MM.1S (cell line): ENCODE data around the gene MRPS22.

Experiments used
- CTCF ChIP-seq: fragments of 300-600 bp; sonication (generic); IDR thresholded peaks from 2 replicates; pipeline ENCODE4 v1.5.1; 2016; ENCODE audit warnings: antibody characterized with exemption, low read length, mixed read lengths
- EZH2 ChIP-seq: fragments of 300-600 bp; sonication (generic); optimal IDR thresholded peaks from 2 replicates; pipeline ENCODE3; 2017; ENCODE audit warnings: low read depth, mild to moderate bottlenecking, antibody characterized with exemption, low read length, mixed read lengths

GRCh38 chr3:139389552-139390368 is 45.9 kb downstream of the MRPS22 start, which contains the start of gene COPB2:
- TF ChIP-seq CTCF (no peak), EZH2 (no peak)
